H9 (cell line): ENCODE results near the gene PAFAH1B1. TPM values are rescaled to one million over a fixed set of nuclear protein-coding genes. Genes with fewer than 3 reads are reported as not detected.

Source experiments
- DNase-seq: peaks from one replicate; pipeline ENCODE4 v3.0.0-alpha.2; 2017
- H2AFZ ChIP-seq: one replicate; pipeline ENCODE4 v1.6.1; 2013; ENCODE audit warnings: mild to moderate bottlenecking, low read length, control low read depth, moderate library complexity
- H2AK5ac ChIP-seq: 2 replicates; pipeline ENCODE4 v1.6.1; 2013; ENCODE audit warnings: low read length, control low read depth, mixed read lengths; ENCODE audit not compliant: insufficient read length
- H2BK120ac ChIP-seq: one replicate; pipeline ENCODE4 v1.6.1; 2013; ENCODE audit warnings: low read depth, mild to moderate bottlenecking, low read length, control low read depth, inconsistent platforms; ENCODE audit not compliant: poor library complexity, severe bottlenecking
- H2BK12ac ChIP-seq: 2 replicates; pipeline ENCODE4 v1.6.1; 2013; ENCODE audit warnings: low read length, control low read depth, mixed read lengths, low read depth; ENCODE audit not compliant: insufficient read length
- H2BK15ac ChIP-seq: 2 replicates; pipeline ENCODE4 v1.6.1; 2013; ENCODE audit warnings: low read depth, low read length, control low read depth
- H2BK20ac ChIP-seq: one replicate; pipeline ENCODE4 v1.6.1; 2013; ENCODE audit warnings: low read depth, mild to moderate bottlenecking, low read length, control low read depth, inconsistent platforms; ENCODE audit not compliant: poor library complexity, severe bottlenecking
- H2BK5ac ChIP-seq: 2 replicates; pipeline ENCODE4 v1.6.1; 2013; ENCODE audit warnings: low read length, control low read depth, mixed read lengths; ENCODE audit not compliant: insufficient read length
- H3K14ac ChIP-seq: 2 replicates; pipeline ENCODE4 v1.6.1; 2013; ENCODE audit warnings: low read length, control low read depth; ENCODE audit not compliant: insufficient read depth
- H3K18ac ChIP-seq: 2 replicates; pipeline ENCODE4 v1.6.1; 2013; ENCODE audit warnings: low read depth, mild to moderate bottlenecking, mixed read lengths, low read length, control low read depth; ENCODE audit not compliant: insufficient read length
- H3K23ac ChIP-seq: 2 replicates; pipeline ENCODE4 v1.6.1; 2013; ENCODE audit warnings: low read length, control low read depth, mixed read lengths, low read depth; ENCODE audit not compliant: insufficient read length
- H3K23me2 ChIP-seq: 2 replicates; pipeline ENCODE4 v1.6.1; 2013; ENCODE audit warnings: low read depth, mild to moderate bottlenecking, mixed read lengths, low read length, control low read depth; ENCODE audit not compliant: insufficient read length, poor library complexity, severe bottlenecking
- H3K27ac ChIP-seq: 2 replicates; pipeline ENCODE4 v1.5.1; 2013; ENCODE audit warnings: low read length, control low read depth, mixed read lengths, low read depth; ENCODE audit not compliant: insufficient read length
- H3K27me3 ChIP-seq: 2 replicates; pipeline ENCODE4 v1.6.1; 2013; ENCODE audit warnings: low read length, control low read depth, inconsistent platforms; ENCODE audit not compliant: insufficient read depth
- H3K4ac ChIP-seq: 2 replicates; pipeline ENCODE4 v1.6.1; 2013; ENCODE audit warnings: low read depth, mild to moderate bottlenecking, control low read depth, inconsistent platforms, low read length, moderate library complexity
- H3K4me1 ChIP-seq: 2 replicates; pipeline ENCODE4 v1.6.1; 2013; ENCODE audit warnings: low read length, control low read depth, inconsistent platforms; ENCODE audit not compliant: insufficient read depth
- H3K4me2 ChIP-seq: 2 replicates; pipeline ENCODE4 v1.6.1; 2013; ENCODE audit warnings: low read length, control low read depth, mixed read lengths; ENCODE audit not compliant: insufficient read length, insufficient read depth
- H3K56ac ChIP-seq: 2 replicates; pipeline ENCODE4 v1.6.1; 2013; ENCODE audit warnings: low read depth, mild to moderate bottlenecking, mixed read lengths, low read length, control low read depth; ENCODE audit not compliant: insufficient read length
- H3K79me1 ChIP-seq: 2 replicates; pipeline ENCODE4 v1.6.1; 2013; ENCODE audit warnings: low read depth, mild to moderate bottlenecking, moderate library complexity, low read length, control low read depth, inconsistent platforms; ENCODE audit not compliant: insufficient read depth, poor library complexity, severe bottlenecking
- H3K79me2 ChIP-seq: 2 replicates; pipeline ENCODE4 v1.6.1; 2013; ENCODE audit warnings: low read length, control low read depth, inconsistent platforms; ENCODE audit not compliant: insufficient read depth
- H3K9ac ChIP-seq: 2 replicates; pipeline ENCODE4 v1.6.1; 2013; ENCODE audit warnings: low read length, control low read depth, mixed read lengths; ENCODE audit not compliant: insufficient read length; ENCODE audit errors: extremely low read depth
- H3K9me3 ChIP-seq: one replicate; pipeline ENCODE4 v1.6.1; 2013; ENCODE audit warnings: low read depth, low read length, inconsistent platforms; ENCODE audit not compliant: control insufficient read depth
- H3T11ph ChIP-seq: one replicate; pipeline ENCODE4 v1.6.1; 2013; ENCODE audit warnings: mild to moderate bottlenecking, low read length, control low read depth, inconsistent platforms
- H4K20me1 ChIP-seq: one replicate; pipeline ENCODE4 v1.6.1; 2013; ENCODE audit not compliant: control insufficient read depth, insufficient read length, insufficient read depth
- H4K5ac ChIP-seq: 2 replicates; pipeline ENCODE4 v1.6.1; 2013; ENCODE audit warnings: low read depth, mild to moderate bottlenecking, mixed read lengths, low read length, control low read depth; ENCODE audit not compliant: insufficient read length
- H4K8ac ChIP-seq: replicated peaks from 2 replicates; pipeline ENCODE4 v1.6.1; 2013; ENCODE audit warnings: low read length, control low read depth, mixed read lengths, low read depth; ENCODE audit not compliant: insufficient read length
- H4K91ac ChIP-seq: 2 replicates; pipeline ENCODE4 v1.6.1; 2013; ENCODE audit warnings: low read depth, mild to moderate bottlenecking, moderate library complexity, mixed read lengths, low read length, control low read depth; ENCODE audit not compliant: insufficient read length
- H3K27ac Mint-ChIP-seq, 3 experiments: 2 replicates in 2 of 3; 3 replicates in 1 of 3; pipeline ENCODE4 v1.8.0; 2020 to 2021; ENCODE audit warnings: mixed read lengths in 3 of 3, mild to moderate bottlenecking in 1 of 3, moderate library complexity in 1 of 3
- H3K27me3 Mint-ChIP-seq: 2 replicates; pipeline ENCODE4 v1.8.0; 2021; ENCODE audit warnings: low read depth, mild to moderate bottlenecking, moderate library complexity, mixed read lengths
- H3K36me3 Mint-ChIP-seq, 3 experiments: 2 replicates in 2 of 3; 3 replicates in 1 of 3; pipeline ENCODE4 v1.8.0; 2020 to 2021; ENCODE audit warnings: low read depth in 3 of 3, mixed read lengths in 3 of 3; ENCODE audit not compliant: insufficient read depth in 1 of 3
- H3K4me1 Mint-ChIP-seq, 2 experiments: 2 replicates each; pipeline ENCODE4 v1.8.0; 2020; ENCODE audit warnings: mixed read lengths in 2 of 2
- H3K4me3 Mint-ChIP-seq, 2 experiments: 2 replicates in 1 of 2; 3 replicates in 1 of 2; pipeline ENCODE4 v1.8.0; 2020 to 2021; ENCODE audit warnings: mild to moderate bottlenecking in 2 of 2, mixed read lengths in 2 of 2, moderate library complexity in 1 of 2
- H3K9me3 Mint-ChIP-seq, 2 experiments: 2 replicates in 1 of 2; 3 replicates in 1 of 2; pipeline ENCODE4 v1.8.0; 2020; ENCODE audit warnings: mild to moderate bottlenecking in 2 of 2, mixed read lengths in 2 of 2, moderate library complexity in 1 of 2
- WGBS: extraction: QIAGEN DNeasy Blood & Tissue Kit; methylation state at CpG from one replicate; pipeline ENCODE4 v1.1.7; 2013; ENCODE audit warnings: missing lambda C conversion rate, low lambda C conversion rate, mixed read lengths; ENCODE audit not compliant: insufficient read length; ENCODE audit errors: extremely low coverage; 5-methylcytosine and 5-hydroxymethylcytosine counted together
- total RNA-seq: library from RNA; stranded (reverse); gene quantifications from 2 replicates; pipeline ENCODE4 v1.2.1, GENCODE V29; 2021
- TF ChIP-seq, protein P1 (sequence below): fragments of 200-600 bp; sonication (generic); conservative IDR thresholded peaks from 3 replicates; pipeline ENCODE4 v1.8.0; 2021; ENCODE audit warnings: antibody characterized with exemption, mild to moderate bottlenecking

Gene PAFAH1B1
- total RNA-seq, 1 experiment from 2014 or later: 134 TPM

DNA sequence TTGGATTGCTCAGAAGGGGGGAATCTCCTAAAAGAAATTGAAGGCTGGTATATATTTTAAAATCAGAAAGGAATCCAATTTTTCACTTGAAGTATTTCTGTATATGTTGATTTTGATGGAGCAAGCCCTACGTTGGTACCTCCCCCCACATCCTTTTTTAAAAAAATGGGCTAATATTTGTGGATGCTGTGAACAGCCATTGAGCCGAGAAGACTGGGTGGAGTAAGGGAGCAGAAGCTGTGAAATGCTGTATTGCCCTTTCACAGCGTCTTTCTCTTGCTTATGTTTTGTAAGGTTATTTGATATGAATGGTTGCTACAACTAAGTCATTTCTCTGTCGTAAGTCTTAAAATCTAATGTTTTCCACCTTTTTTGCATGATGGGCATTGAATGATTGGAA, 2.3 kb downstream of the PAFAH1B1 start:
- Histone ChIP-seq H2BK12ac (no peak overlapping the region), H3K79me1 (peaks cover 4% of the 10 kb centered on the region), H2BK120ac (no peak overlapping the region), H3K18ac (no peak overlapping the region), H2AK5ac (no peak overlapping the region), H3K23ac (no peak overlapping the region), H3K9me3 (no peaks in the 10 kb centered on the region), H3T11ph (no peak overlapping the region), H2BK20ac (no peak overlapping the region), H3K14ac (no peak overlapping the region), H3K9ac (no peak overlapping the region), H3K4ac (no peak overlapping the region), H3K27me3 (no peaks in the 10 kb centered on the region), H3K23me2 (peaks cover 12% of the 10 kb centered on the region), H2AFZ (no peak overlapping the region), H3K56ac (no peak overlapping the region), H3K4me2 (peak overlapping the region; percentile 44), H4K8ac (no peak overlapping the region), H3K79me2 (peaks cover 45% of the 10 kb centered on the region; the same call in 1 of the 2 replicates), H2BK15ac (no peak overlapping the region), H4K91ac (no peak overlapping the region), H2BK5ac (no peak overlapping the region), H4K5ac (no peak overlapping the region), H4K20me1 (no peaks in the 10 kb centered on the region), H3K27ac (no peak overlapping the region), H3K4me1 (no peaks in the 10 kb centered on the region)
- WGBS: no CpG with 5 or more reads among the region's 4 CpGs
- peak overlapping the region; percentile 87 to 96 for H3K4me3 Mint-ChIP-seq
- peaks cover 32 to 40% of the 10 kb centered on the region in 2 experiments for H3K4me1 Mint-ChIP-seq
- H3K27ac Mint-ChIP-seq: no peak overlapping the region
- no peaks in the 10 kb centered on the region for H3K27me3 Mint-ChIP-seq
- TF ChIP-seq, protein P1, sequence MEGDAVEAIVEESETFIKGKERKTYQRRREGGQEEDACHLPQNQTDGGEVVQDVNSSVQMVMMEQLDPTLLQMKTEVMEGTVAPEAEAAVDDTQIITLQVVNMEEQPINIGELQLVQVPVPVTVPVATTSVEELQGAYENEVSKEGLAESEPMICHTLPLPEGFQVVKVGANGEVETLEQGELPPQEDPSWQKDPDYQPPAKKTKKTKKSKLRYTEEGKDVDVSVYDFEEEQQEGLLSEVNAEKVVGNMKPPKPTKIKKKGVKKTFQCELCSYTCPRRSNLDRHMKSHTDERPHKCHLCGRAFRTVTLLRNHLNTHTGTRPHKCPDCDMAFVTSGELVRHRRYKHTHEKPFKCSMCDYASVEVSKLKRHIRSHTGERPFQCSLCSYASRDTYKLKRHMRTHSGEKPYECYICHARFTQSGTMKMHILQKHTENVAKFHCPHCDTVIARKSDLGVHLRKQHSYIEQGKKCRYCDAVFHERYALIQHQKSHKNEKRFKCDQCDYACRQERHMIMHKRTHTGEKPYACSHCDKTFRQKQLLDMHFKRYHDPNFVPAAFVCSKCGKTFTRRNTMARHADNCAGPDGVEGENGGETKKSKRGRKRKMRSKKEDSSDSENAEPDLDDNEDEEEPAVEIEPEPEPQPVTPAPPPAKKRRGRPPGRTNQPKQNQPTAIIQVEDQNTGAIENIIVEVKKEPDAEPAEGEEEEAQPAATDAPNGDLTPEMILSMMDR: no peak
- DNase-seq: no peak
- H3K9me3 Mint-ChIP-seq: no peaks in the 10 kb centered on the region
- peaks cover 0 to 2% (median 0%) of the 10 kb centered on the region in 3 experiments; a peak in 1 of 7 replicates for H3K36me3 Mint-ChIP-seq
